NK-92 (cell line): ENCODE data around the gene KIF13A.
"Not testable (repeated sequence)": the region's sequence is repeated elsewhere in the genome, so short reads cannot be mapped to it uniquely, and the experiment has no call there.

ENCODE experiments used
- DNase-seq: peaks from one replicate; lab custom pipeline; 2025; ENCODE audit not compliant: unreplicated experiment; lab: John Stamatoyannopoulos, UW

KIF13A gene

DNA sequence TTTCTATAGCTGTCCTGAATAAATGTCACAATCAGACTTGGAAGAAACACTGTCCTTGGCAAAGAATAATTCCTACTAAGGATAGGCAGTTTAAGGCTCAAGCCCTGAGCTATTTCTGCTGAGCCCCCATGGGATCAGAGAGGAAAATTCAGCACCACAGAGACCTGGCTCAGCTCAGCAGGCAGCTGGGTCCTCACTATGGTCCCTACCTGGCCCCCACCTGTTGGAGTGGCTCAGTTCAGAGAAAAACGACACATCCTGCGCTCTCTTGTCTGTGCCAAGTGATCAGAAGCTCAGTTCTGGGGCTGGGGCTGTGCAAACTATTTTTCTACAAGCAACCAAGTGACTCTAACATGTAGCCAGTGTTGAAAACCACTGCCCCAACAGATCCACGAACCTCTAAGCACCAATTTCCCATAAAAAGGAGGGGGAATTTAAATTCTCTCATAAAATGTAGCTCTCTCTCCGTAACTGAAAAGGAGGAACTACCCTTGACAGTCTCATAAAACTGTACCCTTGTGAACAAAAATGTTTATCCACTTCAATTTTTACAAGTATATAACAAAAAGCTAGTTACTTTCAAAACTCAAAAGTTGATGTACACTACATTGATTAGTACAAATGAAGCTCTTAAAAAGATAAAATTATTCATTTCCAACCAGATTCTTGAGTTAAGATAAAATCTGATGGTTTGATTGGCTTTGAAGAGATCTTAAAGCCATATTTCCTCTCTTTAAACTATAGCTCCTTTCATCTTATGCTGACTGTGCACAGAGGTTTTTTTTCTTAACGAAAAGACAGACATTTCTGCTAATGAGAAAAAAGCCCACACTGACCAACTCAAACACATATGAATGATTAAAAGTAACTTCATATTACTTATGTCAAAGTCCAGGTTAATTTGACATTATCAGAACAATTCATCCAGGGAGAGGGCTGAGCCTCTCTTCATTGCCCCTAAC, 52.0 kb downstream of the KIF13A start:
- no peak for DNase-seq

DNA sequence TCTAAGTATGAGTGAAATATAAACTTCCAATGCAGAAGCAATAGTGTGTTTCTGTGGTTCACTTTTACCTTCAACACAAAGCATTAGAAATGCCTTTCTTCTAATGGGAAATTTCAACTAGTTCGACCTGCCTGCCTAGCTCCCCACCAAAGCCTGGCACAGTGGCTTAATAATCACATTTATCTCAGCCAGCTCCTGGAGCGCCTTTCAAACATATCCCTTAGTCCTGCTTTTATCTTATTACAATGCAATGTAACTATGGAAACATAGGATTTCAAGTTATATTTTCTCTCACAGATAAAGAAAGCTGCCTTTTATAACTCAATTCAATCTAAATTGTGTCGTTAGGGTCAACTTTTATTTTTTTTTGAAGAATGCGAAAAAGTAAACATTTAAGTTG, 53.7 kb downstream of the KIF13A start:
- no peak for DNase-seq

DNA sequence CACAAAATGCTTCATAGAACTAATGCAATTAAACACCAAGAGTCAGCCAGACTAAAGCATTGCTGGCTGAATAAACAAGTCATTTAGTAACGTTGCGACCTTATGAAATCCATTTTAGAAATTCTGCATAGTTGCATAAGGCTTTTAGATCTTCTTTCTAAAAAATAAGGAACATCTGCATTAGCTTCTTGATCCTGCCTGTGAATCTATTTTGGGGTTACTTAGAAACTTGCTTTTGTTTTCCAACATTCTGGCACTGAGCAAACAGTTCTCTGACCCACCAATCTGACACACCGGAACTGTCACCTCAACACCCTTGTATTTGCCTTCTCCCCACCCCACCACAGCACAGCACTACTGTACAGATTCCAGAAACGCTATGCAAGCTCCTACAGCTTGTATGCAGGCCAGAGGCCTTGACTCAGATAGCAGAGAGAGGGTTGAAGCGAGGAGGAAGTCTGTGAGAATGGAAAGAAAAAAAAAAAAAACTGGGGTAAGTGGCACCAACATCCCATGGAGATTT, 55.0 kb downstream of the KIF13A start:
- DNase-seq, result no peak

DNA sequence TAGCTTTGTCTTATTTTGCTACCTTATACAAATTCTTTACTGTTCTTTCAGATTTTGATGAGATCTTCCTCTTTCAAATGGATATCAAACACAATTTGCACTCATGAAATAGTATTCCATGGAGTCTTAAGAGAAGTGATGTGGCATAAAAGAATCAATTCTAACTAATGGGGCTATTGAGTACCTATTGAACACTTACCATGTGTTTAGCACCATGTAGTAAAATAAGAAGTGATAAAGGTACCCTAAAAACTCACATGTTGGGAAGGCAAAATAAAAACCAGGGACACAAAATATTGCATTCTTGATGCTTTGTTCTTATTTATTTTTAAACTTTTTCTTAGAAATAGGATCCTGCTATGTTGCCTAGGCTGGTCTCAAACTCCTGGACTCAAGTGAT, 56.2 kb downstream of the KIF13A start:
- DNase-seq, result no peak

DNA sequence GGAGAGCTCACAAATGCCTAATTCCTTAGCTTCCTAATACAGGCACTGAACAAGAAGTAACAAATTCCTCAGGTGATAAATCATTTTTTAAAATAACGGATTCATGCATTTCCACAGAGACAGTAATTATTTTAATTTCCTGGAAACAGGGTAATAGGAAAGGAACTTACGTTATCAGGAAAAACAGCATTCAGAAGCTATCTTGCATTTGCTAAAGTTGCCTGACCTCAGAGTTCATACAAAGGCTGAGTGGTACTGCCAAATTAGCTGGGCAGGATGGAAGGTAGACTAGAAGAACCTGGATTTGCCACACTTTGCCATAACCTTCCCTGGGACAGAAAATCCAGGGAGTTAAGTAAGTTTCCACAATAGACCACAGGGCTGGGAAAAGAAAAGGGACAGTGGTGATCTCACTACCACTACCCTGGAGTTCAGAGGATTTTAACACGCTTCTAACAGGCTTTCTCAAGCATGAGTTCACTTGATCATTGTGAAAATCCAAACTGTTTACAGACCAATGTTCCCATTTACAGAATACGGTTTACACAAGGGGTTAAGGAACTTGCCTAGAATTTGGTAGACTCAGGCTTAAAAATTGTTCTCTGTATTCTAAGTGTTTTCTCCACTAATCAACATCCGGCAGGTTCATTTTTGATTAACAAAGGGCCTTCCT, 57.0 kb downstream of the KIF13A start:
- no peak for DNase-seq

DNA sequence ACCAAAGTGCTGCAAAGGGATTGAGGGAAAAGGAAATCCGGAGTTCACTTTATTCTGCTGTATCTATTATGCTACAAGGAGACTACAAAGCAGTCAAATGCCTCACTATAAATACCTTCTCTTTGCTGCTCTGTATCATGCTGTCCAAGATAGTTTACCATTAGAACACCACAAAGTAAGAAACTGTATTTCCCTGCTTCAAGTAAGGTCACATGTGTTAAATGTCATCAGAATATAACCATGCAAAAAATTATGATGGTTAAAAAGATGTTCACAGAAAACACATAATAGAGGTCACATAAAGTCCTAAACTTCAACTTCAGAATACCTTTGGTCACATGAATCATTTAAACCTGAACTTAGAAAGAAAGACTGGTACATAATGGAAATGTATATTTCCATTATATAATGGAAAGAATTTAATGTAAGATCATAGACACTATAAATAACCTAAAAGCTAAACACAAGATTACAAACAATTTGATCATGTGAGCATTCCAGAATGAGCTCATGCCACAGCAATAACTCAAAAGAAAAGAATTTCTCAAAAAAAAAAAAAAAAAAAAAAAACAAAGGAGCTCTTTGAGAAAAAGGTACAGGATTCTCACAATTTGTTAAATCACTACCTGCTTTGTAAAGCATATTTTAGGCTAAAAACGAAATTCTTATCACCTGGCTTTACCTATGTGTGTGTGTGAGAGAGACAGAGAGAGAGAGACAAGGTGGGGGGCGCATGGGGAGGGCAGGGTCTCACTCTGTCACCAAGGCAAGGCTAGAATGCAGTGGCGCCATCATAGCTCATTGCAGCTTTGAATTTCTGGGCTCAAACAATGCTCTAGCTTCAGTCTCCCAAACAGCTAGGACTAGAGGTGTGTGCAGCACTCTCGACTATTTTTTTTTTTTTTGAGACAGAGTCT, 58.7 kb downstream of the KIF13A start:
- no peak for DNase-seq

DNA sequence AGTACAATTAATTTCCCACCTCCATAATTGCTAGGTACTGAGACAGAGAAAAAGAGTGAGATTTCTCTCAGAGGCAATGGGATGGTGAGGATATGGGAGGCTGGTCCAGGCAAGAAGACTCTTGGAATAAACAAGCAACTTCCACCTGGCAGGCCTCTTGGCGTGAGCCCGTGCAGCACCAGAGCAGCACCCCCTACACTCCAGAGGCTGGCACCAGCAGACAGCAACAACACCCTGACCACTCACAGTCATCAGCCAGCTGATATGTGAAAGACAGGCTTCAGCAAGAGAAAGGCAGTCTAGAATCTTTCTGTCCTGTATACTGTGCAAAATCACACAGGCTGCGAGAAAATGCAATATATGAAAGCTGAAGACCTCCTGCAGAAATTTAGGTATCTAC, 59.7 kb downstream of the KIF13A start:
- DNase-seq, result no peak

DNA sequence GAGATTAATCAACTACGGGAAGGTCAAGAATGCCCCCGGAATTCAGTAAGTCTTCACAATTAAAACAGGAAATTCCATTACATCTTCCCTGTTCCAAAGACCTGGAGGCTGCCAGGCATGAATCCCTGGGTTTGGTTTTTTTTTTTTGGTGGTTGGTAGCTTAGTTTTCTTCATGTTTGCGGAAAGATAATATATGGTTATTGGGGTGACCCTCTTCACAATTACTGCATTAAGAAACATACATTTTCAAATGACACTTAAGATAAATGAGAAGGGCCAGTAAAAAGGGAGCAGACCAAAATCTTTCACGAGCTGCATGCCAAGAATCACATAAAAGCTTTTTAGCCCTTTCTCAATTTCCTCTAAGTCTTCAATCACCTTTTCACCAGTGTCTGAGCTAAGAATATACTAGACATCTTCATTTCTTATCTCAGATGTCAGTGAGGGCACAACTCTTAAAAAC, 64.0 kb downstream of the KIF13A start:
- DNase-seq, result no peak

DNA sequence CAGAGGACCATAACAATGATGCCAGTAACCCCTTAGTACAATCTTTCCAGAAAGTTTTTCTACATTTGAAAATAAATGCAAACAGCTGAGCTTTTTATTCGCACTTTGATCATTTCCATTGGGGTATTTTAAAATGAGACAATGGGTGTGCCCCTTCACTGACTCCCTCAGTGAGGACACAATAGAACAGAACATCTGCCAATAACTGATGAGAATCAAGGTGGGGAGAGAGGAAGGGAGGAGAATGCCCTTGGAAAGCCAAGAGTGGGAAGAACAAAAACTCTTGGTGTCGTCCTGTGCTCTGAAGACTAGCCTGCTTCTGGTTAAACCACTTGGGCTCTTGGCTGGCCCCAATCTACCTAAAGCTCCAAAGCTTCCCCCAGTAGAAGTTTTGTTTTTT, 66.0 kb downstream of the KIF13A start:
- no peak for DNase-seq

DNA sequence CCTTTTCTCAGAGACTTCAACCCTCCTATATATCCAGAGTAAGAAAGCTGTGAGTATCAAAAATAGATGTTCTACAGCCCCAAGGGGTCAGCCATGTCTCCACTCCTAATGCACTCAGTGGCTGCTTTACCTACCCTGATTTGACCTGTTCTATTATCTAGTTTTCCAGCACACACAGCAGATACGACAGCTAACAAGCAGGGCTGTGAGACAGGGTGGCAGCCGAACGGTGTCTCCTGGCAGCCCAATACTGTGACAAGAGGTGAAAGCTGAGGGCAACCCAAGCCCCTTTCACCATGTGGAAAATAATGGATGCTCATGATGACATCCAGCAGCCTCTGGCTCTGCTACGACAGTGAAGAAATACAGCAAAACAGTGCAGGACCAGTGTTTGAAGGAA, 67.9 kb downstream of the KIF13A start:
- DNase-seq, result no peak

DNA sequence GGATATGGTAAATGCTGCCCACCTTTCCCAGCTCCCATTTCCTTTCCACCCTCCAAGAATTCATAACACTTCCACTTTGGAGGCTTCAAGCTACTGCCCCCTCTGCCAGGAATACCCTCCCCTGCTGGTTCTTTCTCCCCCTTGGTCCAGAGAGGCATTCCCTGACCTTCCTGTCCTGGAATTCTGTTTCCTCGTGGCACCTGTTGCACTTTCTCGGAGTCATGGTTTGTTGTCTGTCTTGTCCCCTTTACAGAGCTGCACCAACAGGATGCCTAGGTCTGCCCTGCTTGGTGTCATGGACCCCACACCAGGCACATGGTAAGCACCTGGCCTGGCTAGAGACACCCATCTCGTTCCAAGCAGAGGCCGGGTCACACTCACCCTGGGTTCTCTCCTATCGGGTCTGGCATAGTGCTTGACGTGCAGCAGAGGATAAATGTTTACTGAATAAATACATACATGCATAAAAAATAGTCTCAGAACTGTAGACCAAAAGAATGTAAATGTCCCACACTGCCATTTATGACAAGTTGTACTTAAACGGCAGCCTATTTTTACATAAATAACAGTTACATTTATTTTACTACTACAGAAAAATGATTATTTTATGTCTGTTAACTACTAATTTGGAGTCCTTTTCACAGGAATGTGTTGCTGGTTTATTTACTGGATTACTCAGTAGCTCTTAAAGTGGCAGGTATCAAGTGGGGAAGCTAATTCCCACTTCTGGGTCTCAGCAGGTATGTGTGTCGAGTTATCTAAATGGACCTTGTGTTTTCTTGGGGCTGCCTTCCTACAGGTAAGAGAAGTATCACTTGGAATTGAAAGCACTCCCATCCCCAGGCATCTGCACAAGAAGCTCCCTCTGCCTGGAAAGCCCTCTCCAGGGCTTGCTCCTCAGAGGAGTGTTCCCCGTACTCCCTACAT, 69.3 kb downstream of the KIF13A start:
- no peak for DNase-seq

DNA sequence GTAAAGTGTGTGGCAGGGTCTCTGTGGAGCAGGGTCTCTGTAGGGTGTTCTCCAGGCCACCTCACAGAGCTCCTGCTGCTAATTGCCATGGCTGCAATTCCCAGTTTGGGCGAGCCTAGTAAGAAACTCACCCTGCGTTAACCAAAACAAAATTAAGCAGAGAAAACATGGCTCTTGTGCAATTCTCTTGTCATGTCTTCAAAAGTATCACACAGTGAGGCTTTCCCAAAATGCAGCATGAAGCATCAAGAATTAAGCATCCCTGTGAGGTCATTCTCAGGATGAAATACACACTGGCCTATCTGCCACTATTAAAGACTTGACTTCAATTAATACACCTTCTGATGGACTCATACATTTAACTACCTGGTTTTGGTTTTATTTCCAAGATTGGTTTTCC, 72.8 kb downstream of the KIF13A start:
- no peak for DNase-seq

DNA sequence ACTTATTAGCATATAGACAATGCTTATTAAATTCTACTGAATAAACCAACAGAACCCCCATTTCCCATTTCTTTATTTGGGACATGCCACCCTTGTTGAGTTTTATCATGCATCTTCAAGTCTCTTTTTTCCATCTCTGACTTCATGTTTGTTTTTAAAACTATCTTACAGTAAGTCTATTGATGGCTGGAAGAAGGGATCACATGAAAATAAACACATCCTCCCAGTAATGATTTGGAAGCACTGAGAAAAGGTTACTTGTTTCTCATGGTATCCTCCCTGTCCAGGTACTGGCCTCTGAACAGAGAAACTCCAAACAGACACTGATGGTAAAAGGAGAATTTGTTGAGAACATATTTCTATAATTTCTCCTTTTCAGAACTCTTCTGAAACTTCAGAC, 74.9 kb downstream of the KIF13A start:
- no peak for DNase-seq

DNA sequence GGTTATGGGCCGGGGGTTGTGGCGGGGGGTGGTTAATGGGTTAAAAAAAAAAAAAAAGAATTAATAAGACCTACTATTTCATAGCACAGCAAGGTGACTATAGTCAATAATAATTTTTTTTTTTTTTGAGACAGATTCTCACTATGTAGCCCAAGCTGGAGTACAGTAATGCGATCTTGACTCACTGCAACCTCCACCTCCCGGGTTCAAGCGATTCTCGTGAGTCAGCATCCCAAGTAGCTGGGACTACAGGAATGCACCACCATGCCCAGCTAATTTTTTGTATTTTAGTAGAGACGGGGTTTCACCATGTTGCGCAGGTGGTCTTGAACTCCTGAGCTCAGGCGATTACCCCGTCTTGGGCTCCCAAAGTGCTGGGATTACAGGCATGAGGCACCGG, 75.8 kb downstream of the KIF13A start:
- DNase-seq, result not testable (repeated sequence)

DNA sequence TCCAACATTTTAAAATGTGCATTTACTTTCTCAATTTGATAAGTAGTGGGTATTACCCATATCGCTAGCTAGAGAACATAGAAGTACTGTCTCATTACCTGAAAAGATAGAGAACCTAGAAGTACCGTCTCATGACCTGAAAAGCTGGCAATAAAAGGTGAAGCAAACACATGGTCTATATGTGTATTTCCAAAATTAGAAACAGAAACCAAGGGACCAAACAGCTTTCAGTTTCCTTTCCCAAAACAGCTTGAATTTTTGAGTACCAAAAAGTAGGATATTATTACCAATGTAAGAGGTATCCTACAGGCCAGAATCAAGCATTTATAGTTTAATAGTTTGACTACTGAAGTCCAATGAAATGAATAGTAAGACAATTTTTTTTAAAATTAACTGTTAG, 77.2 kb downstream of the KIF13A start:
- DNase-seq, result no peak

DNA sequence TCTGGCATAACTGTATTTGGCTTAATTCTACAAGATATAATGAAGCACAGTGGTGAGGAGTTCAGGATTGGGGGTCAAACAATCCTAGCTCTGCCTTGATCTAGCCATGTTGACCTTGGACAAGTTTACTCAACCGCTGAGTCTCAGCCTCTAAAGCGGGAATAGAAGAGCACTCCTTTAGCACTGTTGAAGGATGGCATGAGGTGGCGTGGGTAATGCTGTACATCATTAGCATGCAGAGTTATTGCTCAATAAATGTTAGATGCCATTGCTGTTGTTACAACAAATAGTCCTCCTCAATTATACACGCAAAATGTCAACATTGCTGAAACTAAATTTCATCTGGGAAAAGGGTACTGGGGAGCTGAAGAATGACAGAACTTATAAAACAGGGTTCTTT, 78.6 kb downstream of the KIF13A start:
- DNase-seq, result no peak

DNA sequence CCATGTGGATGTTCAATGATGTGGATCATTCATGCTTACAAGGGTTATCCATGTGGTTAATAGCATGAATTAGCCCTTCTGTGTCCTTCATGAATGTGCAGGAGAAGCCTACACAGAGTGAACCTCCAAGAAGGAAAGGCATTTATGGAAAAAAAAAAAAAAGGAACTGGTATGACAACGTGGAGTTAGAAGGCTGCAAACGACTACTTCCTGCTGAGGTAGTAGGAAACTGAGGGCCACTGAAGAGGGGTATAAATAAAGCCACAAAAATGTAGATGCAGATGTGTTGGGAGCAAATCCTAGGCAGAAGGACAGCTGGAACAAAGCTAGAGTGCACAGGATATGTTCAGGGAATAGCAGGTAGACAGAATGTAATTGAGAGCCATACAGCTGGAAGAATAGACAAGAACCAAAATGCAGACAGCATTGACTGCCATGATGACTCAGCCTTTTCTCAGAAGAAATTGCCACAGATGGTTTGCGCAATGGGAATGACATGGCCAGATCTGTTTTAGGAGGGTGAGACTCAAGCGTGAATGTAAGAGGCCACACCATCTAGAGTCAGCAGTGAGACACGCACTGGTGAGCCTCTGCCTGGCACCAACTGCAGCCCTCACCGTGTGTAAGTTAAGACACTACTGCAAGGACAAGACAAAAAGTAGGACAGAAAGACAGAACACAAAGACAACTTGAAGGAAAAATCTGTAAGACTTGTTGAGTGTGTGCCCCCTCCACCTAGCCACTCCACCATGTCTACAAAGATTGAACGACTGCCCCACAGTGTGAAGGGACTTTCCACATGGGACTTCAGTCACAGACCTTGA, 79.8 kb downstream of the KIF13A start:
- DNase-seq, result no peak

DNA sequence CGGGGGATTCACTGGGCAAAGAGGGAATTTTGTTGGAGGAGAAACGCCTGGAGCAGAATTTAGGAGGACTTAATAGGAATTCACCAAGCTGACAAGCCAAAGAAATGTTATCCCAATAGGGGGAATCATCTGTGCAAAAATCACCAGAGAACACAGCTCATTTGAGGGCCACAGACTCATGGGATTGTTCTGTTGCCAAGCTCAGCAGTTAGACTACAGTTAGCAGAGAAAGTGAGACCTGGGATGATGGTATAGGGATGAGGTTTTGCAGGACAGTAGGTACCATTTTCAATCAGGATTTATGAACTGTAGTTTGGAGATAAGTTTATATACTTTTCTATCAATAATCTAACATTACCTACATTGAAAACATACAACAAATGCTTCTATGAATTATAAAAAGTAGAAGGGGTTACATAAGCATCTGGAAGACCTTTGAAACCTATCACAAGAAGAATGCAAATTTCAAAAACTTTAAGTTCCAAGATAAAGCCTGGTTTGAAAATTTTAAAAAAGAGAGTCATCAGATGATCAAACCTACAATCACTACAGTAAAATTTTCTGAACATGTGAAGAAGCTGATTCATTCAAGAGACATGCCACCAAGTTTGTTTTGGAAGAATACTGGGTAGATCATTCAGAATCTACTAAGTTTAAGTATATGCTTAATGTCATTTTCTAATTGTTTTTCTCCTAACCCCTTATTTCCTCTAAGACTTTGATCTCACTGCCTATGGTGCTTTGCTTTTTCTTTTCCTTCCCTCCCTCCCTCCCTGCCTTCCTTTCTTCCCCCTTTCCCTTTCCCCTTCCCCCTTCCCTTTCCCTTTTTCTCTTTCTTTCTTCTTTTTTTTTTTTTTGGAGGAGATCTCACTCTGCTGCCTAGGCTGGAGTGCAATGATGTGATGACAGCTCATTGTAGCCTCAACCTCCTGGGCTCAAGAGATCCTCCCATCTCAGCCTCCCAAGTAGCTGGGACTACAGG, 81.5 kb downstream of the KIF13A start:
- DNase-seq, result no peak
